Osteocyte (in vitro differentiated cells): Measurements from ENCODE around the gene CCDC187. TPM values are rescaled to one million over a fixed set of nuclear protein-coding genes. Genes with fewer than 3 reads are reported as not detected.
"Not testable (repeated sequence)": the region's sequence is repeated elsewhere in the genome, so short reads cannot be mapped to it uniquely, and the experiment has no call there.

Source experiments
- DNase-seq: peaks from one replicate; pipeline ENCODE4 v3.0.0; 2021; ENCODE audit warnings: mixed read lengths; ENCODE audit not compliant: unreplicated experiment; ENCODE audit errors: extremely low spot score
- H3K27ac Mint-ChIP-seq: one replicate; pipeline ENCODE4 v1.8.0; 2021; ENCODE audit warnings: mild to moderate bottlenecking, mixed read lengths; ENCODE audit not compliant: unreplicated experiment
- H3K27me3 Mint-ChIP-seq: one replicate; pipeline ENCODE4 v1.8.0; 2021; ENCODE audit warnings: mixed read lengths; ENCODE audit not compliant: unreplicated experiment
- H3K36me3 Mint-ChIP-seq: one replicate; pipeline ENCODE4 v1.8.0; 2021; ENCODE audit warnings: mixed read lengths; ENCODE audit not compliant: unreplicated experiment
- H3K4me1 Mint-ChIP-seq: one replicate; pipeline ENCODE4 v1.8.0; 2021; ENCODE audit warnings: mixed read lengths; ENCODE audit not compliant: unreplicated experiment
- H3K4me3 Mint-ChIP-seq: one replicate; pipeline ENCODE4 v1.8.0; 2021; ENCODE audit warnings: mild to moderate bottlenecking, moderate library complexity, mixed read lengths; ENCODE audit not compliant: unreplicated experiment
- H3K9me3 Mint-ChIP-seq: one replicate; pipeline ENCODE4 v1.8.0; 2021; ENCODE audit warnings: mixed read lengths; ENCODE audit not compliant: unreplicated experiment
- CTCF ChIP-seq: fragments of 200-600 bp; sonication (generic); IDR thresholded peaks from 2 replicates; pipeline ENCODE4 v1.5.0; 2021; ENCODE audit warnings: antibody characterized with exemption, mild to moderate bottlenecking, moderate library complexity
- long read RNA-seq: library from polyadenylated mRNA; unstranded; transcript quantifications from one replicate; pipeline ENCODE4 v2.0.0, GENCODE V29; 2021
- total RNA-seq: library from RNA; stranded (reverse); gene quantifications from 2 replicates; pipeline ENCODE4 v1.2.1, GENCODE V29; 2021

Gene CCDC187
- total RNA-seq, result not detected in 2 replicates
- long read RNA-seq, result 0 reads

GRCh38 chr9:136303825-136304416, at the start of gene CCDC187:
Gene CCDC187 (minus strand): TSS chr9:136304094. CDS start chr9:136303830, 264 bp downstream.
- DNase-seq, result no peak

GRCh38 chr9:136353088-136353487, 49.2 kb upstream of the CCDC187 start:
- Mint-ChIP-seq H3K4me3 (no peak overlapping the region), H3K27me3 (no peaks in the 10 kb centered on the region), H3K4me1 (peaks cover 9% of the 10 kb centered on the region), H3K36me3 (no peaks in the 10 kb centered on the region), H3K27ac (no peak overlapping the region), H3K9me3 (no peaks in the 10 kb centered on the region)
- no peak for TF ChIP-seq CTCF
- DNase-seq, result no peak

More at GRCh38 chr9:136303825-136304416, at the start of gene CCDC187:
- Mint-ChIP-seq H3K27ac (no peak within 1 kb of the TSS), H3K4me1 (peaks cover 5% of the 10 kb centered on the region), H3K9me3 (no peaks in the 10 kb centered on the region), H3K4me3 (no peak within 1 kb of the TSS), H3K36me3 (no peaks in the 10 kb centered on the region), H3K27me3 (peaks cover 7% of the 10 kb centered on the region)
- no peak for TF ChIP-seq CTCF

GRCh38 chr9:136352682-136353081, 48.8 kb upstream of the CCDC187 start:
- Mint-ChIP-seq H3K4me1 (peaks cover 9% of the 10 kb centered on the region), H3K27ac (no peak overlapping the region), H3K9me3 (no peaks in the 10 kb centered on the region), H3K4me3 (no peak overlapping the region), H3K27me3 (no peaks in the 10 kb centered on the region), H3K36me3 (no peaks in the 10 kb centered on the region)
- TF ChIP-seq CTCF, result no peak
- no peak for DNase-seq

- DNase-seq, H3K27ac Mint-ChIP-seq, H3K4me3 Mint-ChIP-seq, H3K27me3 Mint-ChIP-seq, H3K4me1 Mint-ChIP-seq, H3K9me3 Mint-ChIP-seq, H3K36me3 Mint-ChIP-seq: not testable (repeated sequence)
Observed at GRCh38 chr9:136351868-136352267, 48.0 kb upstream of the CCDC187 start.

- TF ChIP-seq CTCF, result no peak
- H3K27ac Mint-ChIP-seq, result no peak overlapping the region
- no peaks in the 10 kb centered on the region for H3K27me3 Mint-ChIP-seq
- no peaks in the 10 kb centered on the region for H3K9me3 Mint-ChIP-seq
- DNase-seq, result no peak
- H3K4me3 Mint-ChIP-seq, result no peak overlapping the region
- H3K36me3 Mint-ChIP-seq, result no peaks in the 10 kb centered on the region
- peaks cover 10% of the 10 kb centered on the region for H3K4me1 Mint-ChIP-seq
Observed at GRCh38 chr9:136351252-136351800, 47.4 kb upstream of the CCDC187 start.
